ENCODE results near the gene PTPRS.

DNA sequence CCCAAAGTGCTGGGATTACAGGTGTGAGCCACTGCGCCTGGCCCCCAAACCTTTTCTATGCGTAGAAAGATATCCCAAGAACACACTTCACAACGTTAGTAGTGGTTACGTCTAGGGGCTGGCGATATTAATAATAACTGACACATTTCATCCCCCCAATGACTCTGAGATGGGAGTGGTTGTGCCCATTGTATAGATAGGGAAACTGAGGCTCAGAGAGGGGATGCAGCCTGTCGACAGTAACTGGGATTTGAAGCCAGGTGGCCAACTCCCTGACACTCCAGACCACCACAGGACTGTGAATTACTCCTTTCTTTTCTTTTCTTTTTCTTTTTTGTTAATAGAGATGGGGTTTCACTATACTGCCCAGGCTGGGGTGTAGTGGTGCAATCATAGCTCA lies 25.3 kb upstream of the PTPRS start:
- TF ChIP-seq CTCF (IDR thresholded peaks at IDR 0.05; ENCODE audit: insufficient read depth, low read length) (no peak), POLR2AphosphoS5 (IDR thresholded peaks at IDR 0.05; ENCODE audit: low read depth) (no peak), REST (IDR thresholded peaks at IDR 0.05; ENCODE audit: insufficient replicate concordance, low read depth) (no peak)

Measured in HL-60 (cell line).